ENCODE measurements around the gene CHFR.

Gene CHFR

GRCh38 chr12:132833341-132833740 is 54.1 kb downstream of the CHFR start:
- Histone ChIP-seq H3K9ac (ENCODE audit: low read depth, low read length, poor library complexity) (no peak overlapping the region), H2BK12ac (ENCODE audit: low read length) (no peak overlapping the region), H3K14ac (ENCODE audit: low read length) (no peak overlapping the region), H3K9me3 (replicated peaks in 1 of 2; ENCODE audit: control insufficient read depth in 2 of 2, insufficient read depth in 1 of 2, low read depth in 1 of 2, low read length in 2 of 2) (peaks cover 0 to 9% of the 10 kb centered on the region in 2 donors), H3K4me1 (ENCODE audit: control insufficient read depth in 2 of 2, insufficient read depth in 1 of 2, low read depth in 1 of 2, low read length in 2 of 2) (no peaks in the 10 kb centered on the region), H3K4me3 (ENCODE audit: low read length in 2 of 2) (no peak overlapping the region), H2BK5ac (ENCODE audit: low read length) (no peak overlapping the region), H3K79me1 (ENCODE audit: low read depth, low read length) (peaks cover 4% of the 10 kb centered on the region), H3K27ac (replicated peaks; ENCODE audit: low read length) (no peak overlapping the region), H3K18ac (ENCODE audit: low read length) (no peak overlapping the region), H3K27me3 (ENCODE audit: control insufficient read depth in 3 of 3, insufficient read depth in 3 of 3, low read depth in 1 of 3, low read length in 3 of 3) (no peaks in the 10 kb centered on the region), H2AFZ (ENCODE audit: low read length) (no peak overlapping the region), H3K23ac (ENCODE audit: low read depth, low read length, poor library complexity) (no peak overlapping the region), H4K8ac (ENCODE audit: low read depth, low read length) (no peak overlapping the region), H3K4me2 (ENCODE audit: insufficient read depth, low read length, poor library complexity, severe bottlenecking) (no peak overlapping the region), H2AK5ac (ENCODE audit: low read depth, low read length) (no peak overlapping the region), H3K36me3 (replicated peaks in 1 of 2; ENCODE audit: control insufficient read depth in 2 of 2, insufficient read depth in 2 of 2, low read length in 2 of 2) (peaks cover 0 to 2% of the 10 kb centered on the region in 2 donors), H2BK120ac (ENCODE audit: low read depth, low read length) (no peak overlapping the region), H4K91ac (ENCODE audit: low read depth, low read length, poor library complexity) (no peak overlapping the region), H2BK15ac (ENCODE audit: low read length) (no peak overlapping the region), H3K4ac (ENCODE audit: low read length) (no peak overlapping the region)
- WGBS, 2 donors (ENCODE audit: extremely low coverage in 2 of 2, insufficient read length in 2 of 2, insufficient replicate concordance in 1 of 2) = no CpG with 5 or more reads among the region's 8 CpGs
- no peak for DNase-seq (ENCODE audit: low spot score)

- Histone ChIP-seq H3K4me3 (ENCODE audit: low read length in 2 of 2) (peak overlapping the region in 1 of 2 donors; percentile 63), H3K9ac (ENCODE audit: low read depth, low read length, poor library complexity) (no peak overlapping the region), H2BK12ac (ENCODE audit: low read length) (no peak overlapping the region), H3K23ac (ENCODE audit: low read depth, low read length, poor library complexity) (no peak overlapping the region), H3K36me3 (replicated peaks in 1 of 2; ENCODE audit: control insufficient read depth in 2 of 2, insufficient read depth in 2 of 2, low read length in 2 of 2) (peaks cover 6 to 9% of the 10 kb centered on the region in 2 donors), H3K9me3 (replicated peaks in 1 of 2; ENCODE audit: control insufficient read depth in 2 of 2, insufficient read depth in 1 of 2, low read depth in 1 of 2, low read length in 2 of 2) (peaks cover 0 to 9% of the 10 kb centered on the region in 2 donors), H3K14ac (ENCODE audit: low read length) (no peak overlapping the region), H3K18ac (ENCODE audit: low read length) (no peak overlapping the region), H2BK15ac (ENCODE audit: low read length) (no peak overlapping the region), H2BK5ac (ENCODE audit: low read length) (no peak overlapping the region), H2BK120ac (ENCODE audit: low read depth, low read length) (no peak overlapping the region), H2AK5ac (ENCODE audit: low read depth, low read length) (no peak overlapping the region), H3K27me3 (ENCODE audit: control insufficient read depth in 3 of 3, insufficient read depth in 3 of 3, low read depth in 1 of 3, low read length in 3 of 3) (no peaks in the 10 kb centered on the region), H3K4ac (ENCODE audit: low read length) (no peak overlapping the region), H3K4me1 (ENCODE audit: control insufficient read depth in 2 of 2, insufficient read depth in 1 of 2, low read depth in 1 of 2, low read length in 2 of 2) (peaks cover 2 to 4% of the 10 kb centered on the region in 2 donors), H3K79me1 (ENCODE audit: low read depth, low read length) (peaks cover 9% of the 10 kb centered on the region), H4K8ac (ENCODE audit: low read depth, low read length) (no peak overlapping the region), H2AFZ (ENCODE audit: low read length) (no peak overlapping the region), H3K4me2 (ENCODE audit: insufficient read depth, low read length, poor library complexity, severe bottlenecking) (no peak overlapping the region), H3K27ac (replicated peaks; ENCODE audit: low read length) (no peak overlapping the region), H4K91ac (ENCODE audit: low read depth, low read length, poor library complexity) (no peak overlapping the region)
- no peak for DNase-seq (ENCODE audit: low spot score)
- WGBS, 2 donors (ENCODE audit: extremely low coverage in 2 of 2, insufficient read length in 2 of 2, insufficient replicate concordance in 1 of 2) = no CpG with 5 or more reads among the region's 11 CpGs
Observed at GRCh38 chr12:132831771-132832170, 55.6 kb downstream of the CHFR start.

GRCh38 chr12:132828706-132829534 is 58.5 kb downstream of the CHFR start, which contains the start of gene GOLGA3:
Gene GOLGA3, minus strand, starts transcription at chr12:132828869. Its CDS starts 6,741 bp downstream, at chr12:132822128.
- Histone ChIP-seq H4K8ac (ENCODE audit: low read depth, low read length) (peak within 1 kb of the TSS; percentile 33), H3K9ac (ENCODE audit: low read depth, low read length, poor library complexity) (peak within 1 kb of the TSS; percentile 98), H2AK5ac (ENCODE audit: low read depth, low read length) (peak within 1 kb of the TSS; percentile 92), H3K27me3 (ENCODE audit: control insufficient read depth in 3 of 3, insufficient read depth in 3 of 3, low read depth in 1 of 3, low read length in 3 of 3) (no peaks in the 10 kb centered on the region), H2BK120ac (ENCODE audit: low read depth, low read length) (no peak within 1 kb of the TSS), H3K79me1 (ENCODE audit: low read depth, low read length) (peaks cover 14% of the 10 kb centered on the region), H3K4ac (ENCODE audit: low read length) (no peak within 1 kb of the TSS), H2AFZ (ENCODE audit: low read length) (peak within 1 kb of the TSS; percentile 97), H3K27ac (replicated peaks; ENCODE audit: low read length) (peak within 1 kb of the TSS; percentile 78), H3K18ac (ENCODE audit: low read length) (peak within 1 kb of the TSS; percentile 93), H3K4me2 (ENCODE audit: insufficient read depth, low read length, poor library complexity, severe bottlenecking) (peak within 1 kb of the TSS; percentile 90), H3K9me3 (replicated peaks in 1 of 2; ENCODE audit: control insufficient read depth in 2 of 2, insufficient read depth in 1 of 2, low read depth in 1 of 2, low read length in 2 of 2) (peaks cover 0 to 9% of the 10 kb centered on the region in 2 donors), H3K4me3 (ENCODE audit: low read length in 2 of 2) (peak within 1 kb of the TSS; percentile 91 to 100), H3K14ac (ENCODE audit: low read length) (peak within 1 kb of the TSS; percentile 92), H3K36me3 (replicated peaks in 1 of 2; ENCODE audit: control insufficient read depth in 2 of 2, insufficient read depth in 2 of 2, low read length in 2 of 2) (peaks cover 18 to 36% of the 10 kb centered on the region in 2 donors), H3K4me1 (ENCODE audit: control insufficient read depth in 2 of 2, insufficient read depth in 1 of 2, low read depth in 1 of 2, low read length in 2 of 2) (peaks cover 2 to 4% of the 10 kb centered on the region in 2 donors), H3K23ac (ENCODE audit: low read depth, low read length, poor library complexity) (peak within 1 kb of the TSS; percentile 86), H2BK12ac (ENCODE audit: low read length) (no peak within 1 kb of the TSS), H2BK15ac (ENCODE audit: low read length) (no peak within 1 kb of the TSS), H2BK5ac (ENCODE audit: low read length) (peak within 1 kb of the TSS; percentile 31), H4K91ac (ENCODE audit: low read depth, low read length, poor library complexity) (peak within 1 kb of the TSS; percentile 43)
- no CpG with 5 or more reads among the region's 78 CpGs for WGBS, 2 donors (ENCODE audit: extremely low coverage in 2 of 2, insufficient read length in 2 of 2, insufficient replicate concordance in 1 of 2)
- DNase-seq (ENCODE audit: low spot score) = peak; percentile 92
